Spleen (tissue), 7 donors: ENCODE results near the gene MED26.
"Not testable (repeated sequence)": the region's sequence is repeated elsewhere in the genome, so short reads cannot be mapped to it uniquely, and the experiment has no call there.

Experiments
- CTCF ChIP-seq, 11 experiments: fragments of 200-600 bp in 7 of 11; fragments of 450-650 bp in 4 of 11; sonication (generic) in 4 of 11; IDR thresholded peaks in 8 of 11; conservative IDR thresholded peaks in 3 of 11; 1 replicate in 7 of 11; 2 replicates in 4 of 11; pipeline versions ENCODE4 v1.4.0 to v1.8.0; 2016 to 2021; ENCODE audit warnings: antibody characterized with exemption in 11 of 11, inconsistent platforms in 4 of 11, mild to moderate bottlenecking in 1 of 11
- POLR2AphosphoS5 ChIP-seq, 3 donors: sonication (generic); formaldehyde crosslinking; IDR thresholded peaks; one replicate each; pipeline ENCODE4 v1.5.1; 2017; ENCODE audit warnings: antibody characterized with exemption in 3 of 3
- donor health status: DM: no; HTN: no; CAD: no; lungs with moderate emphysema.
- donor health status: DM: no; HTN: no; CAD: no.
- donor health status: DM: no; HTN: no; CAD: no.

DNA sequence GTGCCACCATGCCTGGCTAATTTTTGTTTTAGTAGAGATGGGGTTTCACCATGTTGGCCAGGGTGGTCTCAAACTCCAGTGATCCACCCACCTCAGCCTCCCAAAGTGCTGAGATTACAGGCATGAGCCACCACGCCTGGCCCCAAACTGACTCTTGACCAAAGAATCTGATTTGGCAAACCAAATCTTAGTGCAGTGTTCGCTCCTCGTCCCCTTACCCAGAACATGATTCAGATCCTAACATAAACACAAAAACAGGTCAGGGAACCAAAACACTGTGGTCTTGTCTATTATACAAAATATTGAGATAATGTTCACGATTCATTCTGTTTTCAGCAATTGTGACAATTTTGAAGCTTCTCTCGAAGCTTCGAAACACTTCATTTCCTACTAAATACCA, 76.1 kb downstream of the MED26 start:
- TF ChIP-seq CTCF (IDR thresholded peaks at IDR 0.05 in 8 of 11, conservative IDR thresholded peaks at IDR 0.05 in 3 of 11); POLR2AphosphoS5 (IDR thresholded peaks at IDR 0.05): not testable (repeated sequence)
